Astrocyte of the hippocampus (primary cell): ENCODE measurements around the gene RNLS.
"Not testable (repeated sequence)": the region's sequence is repeated elsewhere in the genome, so short reads cannot be mapped to it uniquely, and the experiment has no call there.

Experiments used
- DNase-seq: peaks from one replicate; pipeline ENCODE4 v3.0.0; 2011; ENCODE audit warnings: low read depth, low spot score

The RNLS gene

GRCh38 chr10:88346144-88346977 is 236.8 kb downstream of the RNLS start:
- no peak for DNase-seq

- DNase-seq = no peak
Measured at GRCh38 chr10:88343761-88344484, 239.2 kb downstream of the RNLS start.

GRCh38 chr10:88342733-88343310 is 240.3 kb downstream of the RNLS start:
- DNase-seq = no peak

- no peak for DNase-seq
Measured at GRCh38 chr10:88337134-88337533, 246.0 kb downstream of the RNLS start.

- DNase-seq = no peak
Measured at GRCh38 chr10:88336334-88336733, 246.8 kb downstream of the RNLS start.

DNA sequence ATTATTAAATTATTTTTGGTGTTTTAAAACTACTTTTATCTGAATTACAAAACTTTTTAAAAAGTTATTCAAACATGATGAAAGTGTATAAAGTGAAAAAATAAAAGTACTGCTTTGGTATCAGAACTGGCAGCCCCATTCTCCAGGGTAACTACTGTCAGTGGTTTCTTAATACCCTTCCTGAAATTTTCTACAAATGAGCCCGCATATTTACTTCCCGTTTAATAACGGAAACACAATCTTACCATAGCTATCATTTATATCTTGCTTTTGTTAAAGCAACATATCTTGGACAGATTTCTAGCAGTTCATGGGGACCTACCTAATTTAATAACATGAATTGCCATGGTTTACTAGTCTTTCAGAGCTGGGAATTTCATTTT is 249.9 kb downstream of the RNLS start:
- no peak for DNase-seq

- DNase-seq = no peak
Measured at GRCh38 chr10:88332503-88333247, 250.4 kb downstream of the RNLS start.

DNA sequence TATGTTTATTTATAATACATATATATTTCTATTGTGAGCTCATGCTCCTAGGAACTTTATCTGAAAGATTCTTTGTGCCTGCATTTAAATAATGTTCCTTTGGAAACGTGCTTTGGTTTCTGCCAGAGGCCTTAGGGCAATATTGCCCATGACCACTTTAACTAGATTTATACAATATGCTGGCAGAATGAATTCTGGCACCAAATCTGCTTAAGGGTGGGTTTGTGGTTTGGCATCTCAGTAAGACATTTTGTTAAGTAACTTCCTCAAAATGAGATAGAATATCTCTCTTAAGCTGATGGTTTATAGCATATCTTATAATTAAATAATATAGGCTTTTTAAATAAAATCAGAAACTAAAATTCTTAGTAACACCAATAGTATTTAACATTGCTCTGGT is 252.9 kb downstream of the RNLS start:
- DNase-seq = peak; percentile 7

DNA sequence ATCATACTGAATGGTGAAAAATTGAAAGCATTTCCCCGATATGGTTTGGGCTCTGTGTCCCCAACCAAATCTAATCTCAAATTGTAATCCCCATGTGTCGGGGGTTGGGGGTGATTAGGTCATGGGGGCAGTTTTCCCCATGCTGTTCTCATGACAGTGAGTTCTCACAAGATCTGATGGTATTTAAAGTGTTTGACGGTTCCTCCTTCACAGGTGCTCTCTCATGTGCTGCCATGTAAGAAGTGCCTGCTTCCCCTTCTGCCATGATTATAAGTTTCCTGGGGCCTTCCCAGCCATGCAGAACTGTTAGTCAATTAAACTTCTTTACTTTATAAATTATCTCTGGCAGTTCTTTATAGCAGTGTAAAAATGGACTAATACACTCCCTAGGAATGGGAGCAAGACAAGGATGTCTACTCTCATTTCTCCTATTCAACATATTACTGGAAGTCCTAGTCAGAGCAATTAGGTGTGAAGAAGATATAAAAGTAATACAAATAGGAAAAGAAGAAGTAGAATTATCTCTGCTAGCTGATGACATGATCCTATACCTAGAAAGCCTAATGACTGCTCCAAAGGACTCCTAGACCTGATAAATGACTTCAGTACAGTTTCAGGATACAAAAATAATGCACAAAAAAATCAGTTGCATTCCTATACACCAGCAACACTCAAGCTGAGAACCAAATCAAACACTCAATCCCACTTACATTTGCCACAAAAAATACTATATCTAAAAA is 260.6 kb downstream of the RNLS start:
- DNase-seq = no peak

GRCh38 chr10:88319960-88320517 is 263.1 kb downstream of the RNLS start:
- no peak for DNase-seq

GRCh38 chr10:88318803-88319202 is 264.3 kb downstream of the RNLS start:
- no peak for DNase-seq

DNA sequence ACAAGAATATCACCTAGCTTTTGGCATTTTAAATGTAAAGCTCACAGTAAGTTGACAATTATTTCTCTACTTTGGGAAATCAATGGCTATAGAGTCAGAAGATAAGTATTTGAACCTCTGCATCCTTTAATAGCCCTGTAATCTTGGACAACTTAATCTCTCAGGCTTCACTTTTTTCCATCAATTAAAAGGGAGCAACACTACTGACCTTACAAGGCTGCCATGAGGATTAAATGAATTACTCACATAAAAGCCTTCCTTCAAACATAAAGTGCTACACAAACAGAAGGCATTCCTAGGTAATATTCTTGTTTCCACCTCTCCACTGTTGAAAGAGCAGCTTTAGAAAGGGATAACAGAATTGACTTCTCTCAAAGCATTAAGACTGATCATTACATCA is 266.0 kb downstream of the RNLS start:
- DNase-seq = no peak

GRCh38 chr10:88316292-88316861 is 266.7 kb downstream of the RNLS start:
- no peak for DNase-seq

DNA sequence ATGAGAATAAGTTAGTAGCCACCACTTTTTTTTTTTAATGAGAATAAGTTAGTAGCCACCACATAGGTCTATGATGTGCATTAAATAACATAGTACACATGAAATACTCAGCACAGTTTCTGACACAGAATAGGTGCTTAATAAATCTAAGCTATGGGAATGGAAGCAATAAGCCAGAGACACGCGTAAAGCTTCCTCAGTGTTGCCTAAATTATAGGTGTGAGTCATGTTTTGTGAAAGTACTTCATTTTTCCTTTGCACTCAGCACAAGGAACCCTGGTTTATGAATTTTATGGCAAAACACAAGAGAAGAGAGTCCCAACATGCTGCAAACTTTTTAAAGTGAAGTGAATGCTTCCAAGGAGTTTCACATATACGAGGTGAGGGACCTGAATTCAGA is 267.4 kb downstream of the RNLS start:
- no peak for DNase-seq

GRCh38 chr10:88314362-88314761 is 268.8 kb downstream of the RNLS start:
- DNase-seq = no peak

- no peak for DNase-seq
Measured at GRCh38 chr10:88313878-88314277, 269.2 kb downstream of the RNLS start.

GRCh38 chr10:88312855-88313254 is 270.3 kb downstream of the RNLS start:
- DNase-seq = no peak

GRCh38 chr10:88311264-88311663 is 271.9 kb downstream of the RNLS start:
- DNase-seq = no peak

- no peak for DNase-seq
Measured at GRCh38 chr10:88309365-88309764, 273.8 kb downstream of the RNLS start.

DNA sequence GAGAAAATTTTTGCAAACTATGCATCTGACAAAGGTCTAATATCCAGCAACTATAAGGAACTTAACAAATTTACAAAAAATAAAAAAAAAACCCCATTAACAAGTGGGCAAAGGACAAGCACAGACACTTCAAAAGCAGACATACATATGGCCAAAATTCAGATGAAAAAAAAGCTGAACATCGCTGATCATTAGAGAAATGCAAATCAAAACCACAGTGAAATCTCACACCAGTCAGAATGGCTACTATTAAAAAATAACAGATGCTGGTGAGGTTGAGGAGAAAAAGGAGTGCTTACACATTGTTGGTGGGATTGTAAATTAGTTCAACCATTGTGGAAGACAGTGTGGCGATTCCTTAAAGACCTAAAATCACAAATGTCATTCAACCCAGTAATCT is 274.8 kb downstream of the RNLS start:
- DNase-seq = not testable (repeated sequence)

DNA sequence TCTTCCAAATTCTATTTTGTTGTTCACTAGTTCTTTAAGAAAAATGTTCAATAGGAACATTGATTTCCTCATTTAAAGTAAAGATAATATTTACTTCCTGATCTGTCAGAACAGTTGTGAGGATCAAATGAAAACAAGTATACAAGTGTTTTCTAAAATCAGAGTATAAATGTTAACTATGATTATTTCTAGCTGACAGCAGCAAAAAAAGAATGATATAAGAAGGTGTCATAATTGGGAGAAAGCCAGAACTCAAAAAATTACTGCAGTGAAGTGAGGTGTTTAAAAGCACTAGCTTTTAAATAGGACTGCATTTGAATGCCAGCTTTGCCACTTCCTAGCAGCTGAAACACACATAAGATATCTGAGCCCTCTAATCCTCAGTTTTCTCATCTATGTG is 283.3 kb downstream of the RNLS start:
- no peak for DNase-seq
